ENCODE data around the gene ADAMTS9.

GRCh38 chr3:64664397-64664796, 23.4 kb downstream of the ADAMTS9 start:
- TF ChIP-seq CTCF (IDR thresholded peaks at IDR 0.05) (no peak), EP300 (IDR thresholded peaks at IDR 0.05) (no peak)
